ENCODE measurements around the gene PITPNM3.
A peak's percentile ranks its signal among the peaks of the same experiment; 100 is the strongest.
"Not testable (repeated sequence)": the region's sequence is repeated elsewhere in the genome, so short reads cannot be mapped to it uniquely, and the experiment has no call there.

The PITPNM3 gene

DNA sequence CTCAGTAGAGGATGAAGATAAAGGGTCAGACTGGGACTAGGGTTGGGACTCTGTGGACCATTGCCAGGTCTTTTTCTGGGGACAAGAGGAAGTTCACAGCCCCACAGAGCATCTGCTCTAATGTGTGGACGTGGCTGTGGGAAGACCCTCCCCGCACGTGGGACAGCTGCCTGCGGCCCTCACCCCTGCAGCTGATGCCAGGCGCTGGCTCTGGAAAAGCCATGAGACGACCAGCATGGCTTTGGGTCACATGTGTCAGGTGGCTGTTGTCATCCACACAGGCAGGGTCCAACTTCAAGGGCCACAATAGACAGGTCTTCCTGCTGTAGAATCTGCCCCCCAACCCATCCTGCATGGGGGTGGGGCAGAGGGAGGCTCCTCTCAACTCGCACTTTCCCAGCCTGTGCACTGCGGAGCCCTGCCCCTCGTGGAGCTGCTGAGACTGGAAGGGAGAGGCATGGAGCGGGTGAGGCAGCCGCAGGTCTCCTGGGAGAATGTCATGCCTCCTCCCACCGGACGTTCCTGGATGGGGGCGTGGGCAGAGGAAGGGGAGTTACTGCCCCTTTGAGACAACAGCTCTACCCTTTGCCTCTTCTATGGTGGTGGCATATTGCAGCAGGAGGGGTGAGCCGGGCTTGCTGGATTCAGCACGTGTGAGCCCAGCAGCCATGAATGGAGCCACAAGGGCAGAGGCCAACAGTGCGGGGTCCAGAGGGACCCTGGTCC, 58.7 kb downstream of the PITPNM3 start:
- DNase-seq, result no peak

DNA sequence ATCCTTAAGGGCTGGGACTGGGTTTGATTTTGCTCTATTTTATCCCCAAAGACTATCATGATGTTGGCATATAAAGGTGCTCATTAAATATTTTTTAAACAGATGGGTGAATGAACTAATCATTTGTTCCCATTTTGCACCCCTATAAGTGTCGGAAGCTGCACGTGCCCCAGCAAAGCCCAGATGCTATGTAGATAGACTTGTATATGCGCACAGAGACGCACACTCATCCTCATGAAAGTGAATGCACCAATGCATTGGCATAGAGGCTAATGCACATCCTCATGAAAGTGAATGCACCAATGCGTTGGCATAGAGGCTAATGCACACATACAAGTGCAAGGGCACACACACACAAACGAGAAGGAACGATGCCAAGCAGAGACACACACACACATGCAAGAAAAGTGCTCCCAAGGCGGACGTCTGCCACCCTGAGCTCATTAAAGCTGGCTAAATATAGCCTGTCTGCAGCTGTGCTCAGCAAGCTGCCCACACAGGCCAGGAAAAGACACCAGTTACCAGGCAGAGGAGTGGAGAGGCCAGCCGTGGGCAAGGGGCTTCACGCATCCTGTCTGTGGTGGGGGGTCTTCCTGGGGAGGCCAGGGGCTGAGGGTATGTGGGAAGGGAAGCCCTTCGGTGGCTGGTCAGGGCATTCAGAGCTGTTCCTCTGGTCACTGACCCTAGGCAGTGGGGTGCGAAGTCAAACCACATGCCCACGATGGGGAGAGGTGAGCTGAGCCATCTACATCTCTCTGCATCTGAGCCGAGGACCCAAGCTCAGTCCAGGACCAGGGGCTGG, 59.5 kb downstream of the PITPNM3 start:
- no peak for DNase-seq

DNA sequence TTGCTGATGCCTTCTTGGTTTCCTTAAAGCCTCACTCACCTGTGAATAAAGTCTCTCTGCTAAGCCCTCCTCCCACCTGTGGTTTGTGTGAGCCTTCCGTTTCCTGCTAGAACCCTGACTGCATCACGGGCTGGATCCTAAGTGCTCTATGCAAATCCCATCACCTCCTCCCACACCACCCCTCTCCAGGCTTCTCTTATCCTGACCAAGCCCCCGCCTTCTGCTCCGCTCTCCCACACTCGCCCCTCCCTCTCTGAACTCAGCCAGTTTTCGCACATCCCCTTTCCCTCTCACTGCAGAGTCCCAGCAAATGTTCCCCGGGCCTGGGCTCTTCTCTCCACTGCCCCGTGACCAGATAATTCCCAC, 60.3 kb downstream of the PITPNM3 start:
- no peak for DNase-seq

DNA sequence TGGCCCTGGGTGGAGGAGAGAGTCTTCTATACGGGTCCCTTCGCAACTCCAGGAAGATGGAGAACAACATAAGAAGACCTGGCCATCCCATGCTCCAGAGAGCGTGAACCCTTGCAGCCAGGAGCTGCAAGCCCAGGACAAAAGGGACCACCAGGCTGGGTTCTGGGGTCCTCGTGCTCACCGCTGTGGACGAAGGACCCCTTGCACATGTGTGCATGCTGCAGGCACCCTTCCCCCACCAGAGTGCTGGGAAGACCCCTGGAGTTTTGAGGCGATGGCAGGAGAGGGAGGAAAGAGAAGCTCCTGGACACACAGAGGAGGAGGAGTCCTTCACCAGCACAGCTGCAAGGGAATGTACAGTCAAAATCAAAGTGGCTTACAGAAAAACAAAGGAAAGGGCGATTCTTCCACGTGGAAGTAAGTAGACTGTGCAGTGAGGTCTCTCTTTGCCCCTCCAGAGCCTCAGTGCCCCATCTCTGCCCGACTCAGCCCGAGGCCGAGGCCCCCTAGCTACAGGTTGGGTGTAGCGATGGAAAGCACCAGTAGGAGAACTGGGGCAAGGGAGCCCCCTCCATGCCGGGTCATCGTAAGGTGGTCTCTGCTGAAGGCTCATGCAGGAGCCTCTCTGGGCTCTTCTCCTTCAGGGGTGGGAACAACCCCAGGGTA, 60.8 kb downstream of the PITPNM3 start:
- DNase-seq, result no peak

DNA sequence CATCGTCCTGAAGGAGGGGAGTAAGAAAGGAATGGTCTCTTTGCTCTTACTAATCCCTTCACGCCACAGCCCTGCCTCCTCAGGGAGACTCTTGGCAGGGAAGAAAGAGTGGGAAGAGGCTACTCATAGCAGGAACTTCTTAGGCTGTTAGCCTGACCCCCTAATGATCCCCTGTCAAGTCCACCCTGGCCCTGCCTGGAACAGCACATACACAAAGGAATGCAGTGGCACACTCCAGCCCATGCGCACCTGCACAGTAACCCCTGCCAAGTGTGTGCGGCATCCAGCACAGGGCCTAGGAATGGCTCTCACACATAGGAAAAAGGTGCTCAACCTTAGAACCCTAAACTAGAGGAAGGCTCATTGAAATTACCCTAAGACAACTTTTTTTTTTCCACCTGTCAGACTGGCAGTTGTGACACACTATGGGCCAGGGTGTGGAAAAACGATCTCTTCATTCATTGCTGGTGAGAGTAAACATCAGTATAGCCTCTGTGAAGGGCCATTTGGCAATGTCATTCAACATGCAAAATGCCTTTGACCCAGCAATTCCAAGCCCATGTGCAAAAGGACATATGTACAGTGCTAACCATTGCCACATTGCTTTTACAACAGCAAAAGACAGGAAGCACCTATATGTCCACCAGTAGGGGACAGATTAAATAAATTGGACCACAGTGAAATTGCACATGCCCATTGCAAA, 62.0 kb downstream of the PITPNM3 start:
- DNase-seq, result peak; percentile 19

DNA sequence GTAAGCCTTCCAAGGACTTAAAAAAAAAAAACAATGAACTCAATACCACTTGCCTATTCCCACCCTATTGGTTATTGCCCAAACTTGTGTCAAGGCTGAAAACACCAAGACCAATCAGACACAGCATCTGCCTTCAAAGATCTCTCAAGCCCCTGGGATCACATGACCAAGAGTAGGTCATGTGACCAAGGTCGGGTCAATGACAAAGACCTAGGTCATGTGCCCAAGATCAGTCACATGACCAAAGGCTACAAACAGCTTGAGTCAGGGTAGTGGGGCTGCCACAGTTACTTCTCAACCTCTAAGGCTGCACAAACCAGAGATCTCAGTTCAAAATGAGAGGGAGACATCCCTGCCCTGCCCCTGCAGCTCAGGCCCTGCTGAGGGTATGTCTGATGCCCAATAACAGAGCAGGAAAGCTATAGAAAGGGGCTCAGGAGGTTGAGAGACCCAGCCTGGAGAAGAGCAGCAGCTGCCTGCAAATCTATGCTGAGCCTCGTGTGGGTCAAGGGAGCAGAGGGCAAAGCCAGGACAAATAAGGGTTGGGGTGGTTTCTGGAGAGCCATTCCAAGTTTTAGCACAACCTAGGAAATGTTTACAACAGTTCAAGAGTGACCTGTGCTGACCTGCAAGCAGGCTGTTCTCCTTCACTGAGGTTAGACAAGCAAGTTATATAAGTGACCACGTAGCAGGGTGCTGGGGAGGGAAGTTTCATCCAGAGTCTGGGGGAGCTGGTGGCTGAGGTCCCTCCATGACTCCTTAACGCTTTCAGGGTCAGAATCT, 63.3 kb downstream of the PITPNM3 start:
- no peak for DNase-seq

DNA sequence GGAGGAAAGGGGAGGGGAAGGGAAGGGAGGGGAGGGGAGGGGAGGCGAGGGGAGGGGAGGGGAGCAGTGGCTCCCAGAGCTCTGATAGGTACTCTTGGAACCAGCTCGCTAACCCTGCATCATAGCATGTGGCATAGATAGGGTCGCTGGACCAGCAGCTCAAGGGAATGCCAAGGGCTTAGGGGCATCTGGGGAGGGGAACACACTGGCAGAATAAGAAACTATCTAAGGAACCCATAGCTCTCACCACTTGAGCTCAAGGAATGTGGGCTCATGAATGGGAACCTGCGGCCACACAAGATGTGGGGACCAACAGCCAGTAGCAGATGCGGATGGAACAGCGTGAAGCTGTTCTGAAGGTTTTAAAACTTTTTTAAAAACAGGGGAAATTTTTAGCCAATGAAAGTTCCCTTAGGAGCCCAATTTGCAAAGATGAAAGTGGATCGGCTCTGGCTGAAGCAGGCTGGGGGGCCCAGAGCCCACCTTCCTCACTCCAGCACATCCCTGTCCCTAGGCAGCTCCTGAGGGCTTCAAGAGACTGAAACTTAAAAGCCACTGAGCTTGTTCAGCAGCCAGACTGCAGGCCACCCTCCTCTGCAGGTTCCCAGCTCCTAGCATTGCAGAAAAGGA, 65.2 kb downstream of the PITPNM3 start:
- DNase-seq, result no peak

DNA sequence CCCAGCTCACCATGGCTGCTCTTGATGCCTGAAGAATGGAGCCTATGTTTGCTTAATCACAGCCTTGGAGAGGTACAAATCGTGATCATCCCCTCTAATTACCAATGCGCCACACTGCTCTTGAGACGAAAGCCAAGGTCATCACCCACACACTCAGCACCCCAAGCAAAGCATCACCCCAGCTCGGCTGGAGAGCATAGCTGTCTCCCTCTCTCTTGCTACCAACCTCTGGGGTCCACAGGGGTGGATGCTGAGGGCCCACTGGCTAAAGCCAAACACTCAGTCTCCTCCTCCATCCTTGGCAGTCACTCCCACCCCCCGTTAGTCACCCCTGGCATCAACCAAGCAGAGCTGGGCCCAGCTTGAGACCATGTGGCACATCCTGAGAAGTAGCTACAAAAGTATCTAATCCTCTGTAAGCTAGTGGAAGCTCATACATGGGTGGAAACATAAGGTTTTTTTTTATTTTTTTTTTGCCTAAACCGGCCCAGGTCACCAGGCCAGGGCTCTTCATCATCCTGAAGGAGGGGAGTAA, 67.3 kb downstream of the PITPNM3 start:
- DNase-seq, result no peak

DNA sequence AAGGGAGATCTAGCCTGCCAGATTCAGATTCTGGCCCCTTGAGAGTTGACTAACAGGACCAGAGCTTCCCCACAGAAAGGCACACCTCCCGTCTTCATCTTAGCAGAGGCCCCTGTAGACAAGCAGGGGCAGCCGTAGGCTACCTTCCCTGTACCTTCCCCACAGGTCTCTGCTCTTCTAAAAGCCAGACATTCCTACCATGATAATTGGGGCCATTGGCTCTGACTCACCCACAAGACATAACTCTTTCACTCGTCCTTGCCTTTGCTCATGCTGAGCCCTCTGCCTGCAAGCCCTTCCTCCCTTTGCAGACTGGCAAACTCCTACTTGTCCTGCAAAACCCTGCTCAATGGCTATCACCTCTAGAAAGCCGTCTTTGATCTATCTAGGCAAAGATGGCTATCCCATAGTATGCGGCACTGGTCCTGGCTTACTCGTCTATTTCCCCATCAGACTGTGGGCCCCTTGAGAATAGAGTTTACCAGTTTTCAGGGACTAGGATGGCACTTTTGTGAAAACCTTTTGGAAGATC, 68.3 kb downstream of the PITPNM3 start:
- DNase-seq, result no peak

DNA sequence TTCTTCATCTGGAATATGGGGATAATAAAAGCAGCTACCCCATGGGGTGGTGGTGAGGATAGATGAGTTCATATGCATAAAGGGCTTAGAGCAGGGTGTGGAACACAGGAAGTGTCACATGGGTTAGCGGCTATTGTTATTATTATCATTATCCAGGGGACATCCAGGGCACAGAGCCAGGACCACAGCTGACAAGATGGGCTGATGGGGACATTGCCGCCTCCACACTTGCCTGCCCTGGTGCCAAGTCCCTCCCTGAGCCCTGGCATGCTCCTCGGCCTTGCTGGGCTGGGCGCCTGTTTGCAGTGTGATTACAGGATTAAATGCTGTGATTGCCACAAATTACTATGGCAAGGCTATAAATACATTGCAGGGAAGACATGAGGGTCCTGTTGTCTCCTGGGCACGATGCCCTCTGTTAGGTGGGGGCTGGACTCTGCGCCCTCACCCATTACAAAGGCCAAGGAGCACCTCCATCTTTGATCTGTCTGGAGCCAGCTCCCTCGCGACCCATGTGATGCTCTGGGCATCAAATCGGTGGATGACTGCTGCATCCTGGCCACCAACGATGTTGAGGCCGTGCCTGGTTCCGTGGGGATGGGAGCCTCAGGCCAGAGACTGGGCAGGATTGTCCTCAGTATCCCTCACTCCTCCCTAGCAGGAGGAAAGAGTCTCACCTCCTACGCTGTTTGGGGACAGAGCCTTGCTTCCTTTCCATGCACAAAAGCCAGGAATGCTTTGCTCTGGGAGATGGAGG, 68.9 kb downstream of the PITPNM3 start:
- DNase-seq, result no peak

DNA sequence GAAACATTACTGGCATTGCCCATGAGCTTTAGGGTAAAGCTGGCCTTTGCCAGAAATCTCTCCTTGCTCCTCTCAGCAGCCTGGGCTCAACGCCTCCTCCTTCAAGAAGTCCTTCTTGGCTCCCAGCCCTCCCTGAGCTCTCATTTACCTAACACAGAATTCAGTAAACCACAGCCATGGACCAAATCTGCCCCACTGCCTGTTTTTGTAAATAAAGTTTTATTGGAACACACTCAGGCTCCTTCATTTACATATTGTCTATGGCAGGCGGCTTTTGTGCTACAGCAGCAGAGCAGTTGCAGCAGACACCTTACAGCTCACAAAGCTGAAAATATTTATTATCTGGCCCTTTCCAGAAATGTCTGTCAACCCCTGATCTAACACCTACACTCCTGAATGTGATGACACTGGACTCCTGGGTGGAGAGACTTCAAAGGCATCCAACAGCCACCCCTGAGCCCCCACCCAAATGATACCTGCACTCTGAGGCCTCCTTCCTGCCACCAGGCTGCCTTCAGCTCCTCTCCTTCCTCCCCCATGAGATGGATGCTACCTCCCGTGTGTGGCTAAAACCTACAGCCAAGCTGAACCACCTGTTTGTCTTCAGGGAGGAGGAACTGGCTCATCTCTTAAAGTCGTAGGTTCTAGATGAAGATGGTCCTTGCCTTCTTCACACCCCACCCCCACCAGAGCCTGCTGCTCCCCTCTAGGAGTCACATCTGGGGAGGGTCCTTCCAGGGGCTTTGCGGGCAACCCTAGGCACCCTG, 70.5 kb downstream of the PITPNM3 start:
- no peak for DNase-seq

DNA sequence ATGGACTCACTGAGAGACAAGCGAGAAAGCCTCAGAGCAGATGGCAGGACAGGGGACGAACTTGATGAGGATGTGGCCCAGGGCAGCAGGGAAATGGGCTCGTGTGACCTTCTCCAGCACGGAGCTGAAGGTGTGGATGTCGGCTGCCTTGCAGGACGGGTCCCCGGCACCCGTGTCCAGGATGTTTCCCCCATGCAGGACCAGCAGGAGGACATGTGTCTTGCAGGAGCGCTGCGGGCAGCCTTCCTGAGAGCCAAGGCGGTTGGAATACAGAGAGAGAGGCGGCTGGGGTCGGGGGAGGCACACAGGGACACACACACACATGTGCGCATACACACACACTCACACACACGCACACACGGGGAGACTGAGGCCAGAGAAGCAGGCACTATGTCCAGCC, 72.8 kb downstream of the PITPNM3 start:
- no peak for DNase-seq

DNA sequence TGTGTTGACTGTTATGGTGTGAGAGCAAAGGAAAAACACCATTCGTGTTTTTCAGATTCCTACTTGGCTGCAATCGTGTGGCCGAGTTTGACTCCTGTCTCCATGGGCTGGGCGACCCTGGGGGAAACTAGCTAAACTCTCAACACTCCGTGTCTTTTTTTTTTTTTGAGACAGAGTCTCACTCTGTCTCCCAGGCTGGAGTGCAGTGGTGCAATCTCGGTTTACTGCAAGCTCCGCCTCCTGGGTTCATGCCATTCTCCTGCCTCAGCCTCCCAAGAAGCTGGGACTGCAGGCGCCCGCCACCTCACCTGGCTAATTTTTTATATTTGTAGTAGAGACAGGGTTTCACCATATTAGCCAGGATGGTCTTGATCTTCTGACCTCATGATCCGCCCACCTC, 73.6 kb downstream of the PITPNM3 start:
- DNase-seq, result not testable (repeated sequence)

DNA sequence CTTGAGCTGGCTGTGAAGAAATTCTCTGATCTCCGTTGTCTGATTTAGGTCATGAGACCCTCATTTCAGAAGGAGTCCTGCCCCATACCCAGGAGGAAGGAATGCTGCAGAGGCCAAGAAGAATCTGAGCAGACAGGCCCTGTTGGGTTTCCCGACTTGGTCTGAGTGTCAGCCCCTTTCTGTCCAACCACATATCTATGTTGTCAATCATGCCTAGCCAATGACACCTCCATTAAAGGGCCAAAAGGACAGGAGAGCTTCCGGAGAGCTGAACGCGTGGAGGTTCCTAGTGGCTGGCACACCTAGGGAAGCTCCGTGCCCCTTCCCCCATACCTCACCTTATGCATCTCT, 74.3 kb downstream of the PITPNM3 start:
- DNase-seq, result no peak

DNA sequence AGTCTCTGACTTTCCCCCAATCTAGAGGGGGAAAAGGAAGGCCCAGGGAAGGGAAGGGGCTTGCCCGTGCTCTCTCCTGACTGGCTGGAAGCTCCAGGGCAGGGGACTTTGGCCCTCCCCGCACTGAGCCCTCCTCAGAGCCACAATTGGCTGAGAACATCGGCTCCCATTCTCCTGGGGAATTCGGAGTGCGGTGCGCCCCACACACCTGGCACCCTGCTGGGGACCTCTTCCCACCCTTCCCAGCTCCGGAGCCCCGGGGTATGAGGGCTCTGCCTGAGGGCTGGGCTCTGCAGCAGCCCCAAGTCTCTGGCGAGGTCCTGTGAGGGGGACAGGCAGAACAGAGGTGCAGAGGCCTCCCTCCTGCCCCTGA, 76.1 kb downstream of the PITPNM3 start:
- DNase-seq, result no peak

DNA sequence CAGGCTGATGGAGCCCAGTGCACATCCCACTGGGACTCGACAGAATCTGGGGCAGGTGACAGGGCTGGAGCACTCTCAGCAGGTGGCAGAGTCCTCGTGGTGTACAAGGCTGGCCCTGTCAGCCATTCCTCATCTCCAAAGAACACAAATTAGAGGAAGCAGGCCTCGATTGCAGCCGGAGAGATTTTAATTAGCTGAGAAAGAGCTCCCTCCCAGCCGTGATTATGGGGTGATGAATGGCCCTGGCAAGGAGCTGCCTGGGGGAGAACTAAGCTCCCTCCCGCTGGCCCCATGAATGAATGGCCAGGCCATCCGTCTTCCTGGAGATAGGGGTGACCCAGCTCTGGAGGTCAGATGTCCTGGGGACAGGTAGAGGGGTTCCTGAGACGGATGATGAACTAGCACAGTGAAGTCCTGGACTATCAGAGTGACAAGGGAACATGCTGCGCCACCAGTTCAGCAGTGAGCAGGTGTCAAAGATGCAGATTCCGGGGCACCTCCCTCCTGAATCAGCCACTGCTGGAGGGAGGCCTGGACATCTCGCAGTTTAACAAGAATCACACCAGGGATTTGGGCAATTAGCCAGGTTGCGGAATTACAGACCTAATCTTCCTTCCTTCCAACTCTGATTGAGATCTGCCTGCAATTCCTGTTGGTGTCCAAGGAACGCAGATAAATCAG, 76.6 kb downstream of the PITPNM3 start:
- no peak for DNase-seq

DNA sequence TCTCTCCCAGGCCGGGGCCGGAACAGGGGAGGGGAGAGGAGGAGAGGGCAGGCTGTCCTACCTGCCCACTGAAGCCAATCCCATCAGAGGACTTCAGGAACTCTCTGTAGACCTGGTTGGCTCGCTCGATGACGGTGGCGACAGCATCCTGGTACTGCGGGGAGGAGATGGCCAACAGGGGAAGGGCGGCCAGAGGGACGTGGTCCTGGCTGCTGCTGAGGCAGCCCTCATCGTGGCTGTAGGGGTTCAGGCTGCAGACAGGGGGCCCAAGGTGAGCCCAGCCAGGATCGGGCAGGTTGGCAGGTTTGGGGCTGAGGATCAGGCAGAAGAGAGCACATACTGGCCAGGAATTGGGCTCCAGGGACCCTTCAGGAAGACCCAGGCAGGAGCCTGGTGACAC, 77.9 kb downstream of the PITPNM3 start:
- no peak for DNase-seq

DNA sequence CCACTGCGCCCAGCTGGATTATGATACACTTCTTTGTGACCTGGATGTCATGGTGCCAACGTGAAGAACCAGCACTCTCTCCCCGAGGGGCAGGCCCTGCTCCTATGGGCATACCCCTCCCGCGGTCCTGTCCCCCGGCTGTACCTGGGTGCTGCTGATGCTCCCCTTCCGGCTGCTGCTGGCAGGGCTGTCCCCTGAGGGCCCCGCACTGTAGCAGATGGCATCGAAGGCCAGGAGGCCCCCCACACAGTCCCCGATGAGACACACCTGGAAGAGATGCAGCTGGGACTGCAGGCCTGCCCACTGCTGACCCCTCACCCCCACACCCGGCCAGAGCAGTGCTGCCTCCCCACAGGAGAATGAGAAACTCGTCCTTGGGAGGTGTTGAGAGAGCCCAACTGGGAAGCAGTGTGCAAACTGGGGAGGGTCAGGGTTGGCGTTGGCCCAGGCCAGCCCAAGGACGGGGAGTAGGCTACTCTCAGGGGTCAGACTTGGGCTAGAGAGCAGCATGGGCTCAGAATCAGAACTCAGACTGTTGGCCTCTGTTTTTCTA, 78.4 kb downstream of the PITPNM3 start:
- no peak for DNase-seq

DNA sequence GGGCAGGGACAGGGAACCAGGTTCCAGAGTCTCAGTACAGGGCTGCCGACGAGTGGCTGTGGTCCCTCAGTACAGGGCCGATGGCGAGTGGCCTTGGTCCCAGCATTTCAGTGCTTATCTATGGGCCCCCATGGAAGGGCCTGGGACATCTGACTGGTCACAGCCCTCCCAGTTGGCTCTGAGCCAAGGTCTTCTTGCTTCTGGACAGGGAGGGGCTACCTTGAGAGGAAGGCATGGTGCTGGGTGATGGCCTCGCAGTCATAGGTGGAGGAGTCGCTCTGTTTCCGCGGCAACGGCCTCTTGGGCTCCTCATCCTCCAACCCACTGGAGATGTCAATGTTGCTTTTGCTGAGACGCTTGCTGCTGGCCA, 79.6 kb downstream of the PITPNM3 start:
- no peak for DNase-seq
